RWPE1 (cell line): ENCODE results near the gene DZIP3.
A peak's percentile ranks its signal among the peaks of the same experiment; 100 is the strongest.
"Not testable (repeated sequence)": the region's sequence is repeated elsewhere in the genome, so short reads cannot be mapped to it uniquely, and the experiment has no call there.

Experiments used
- CTCF ChIA-PET: fragments of 350-600 bp; sonication (Branson Sonifier 250); formaldehyde crosslinking; extraction: SDS; loops from one replicate; lab custom pipeline; 2021; lab: Yijun Ruan, JAX
- POLR2A ChIA-PET: fragments of 400-600 bp; formaldehyde crosslinking; extraction: SDS; loops from one replicate; lab custom pipeline; 2020; ENCODE audit warnings: antibody characterized with exemption; ENCODE audit not compliant: low non-redundant PET; lab: Yijun Ruan, JAX
- DNase-seq: peaks from one replicate; pipeline ENCODE4 v3.0.0; 2012; ENCODE audit warnings: low spot score
- H3K27ac ChIP-seq: fragments of 450-650 bp; 2 replicates; pipeline ENCODE4 v1.5.1; 2017
- CTCF ChIP-seq: fragments of 450-650 bp; conservative IDR thresholded peaks from 2 replicates; pipeline ENCODE4 v1.5.1; 2017; ENCODE audit warnings: low read depth, mild to moderate bottlenecking

The DZIP3 gene

GRCh38 chr3:108623504-108623903 lies 34.0 kb downstream of the DZIP3 start:
- no peak for DNase-seq
- no peak overlapping the region for H3K27ac ChIP-seq
- ChIA-PET POLR2A (no interaction called here), CTCF (interaction anchor here (0.6 kb wide), 2 partner anchors 78 to 81 kb away, joined by 3 read pairs; no protein-coding TSS in a partner anchor)
- TF ChIP-seq CTCF = no peak

- POLR2A ChIA-PET = no interaction called here
- no peak for TF ChIP-seq CTCF
- DNase-seq = no peak
- CTCF ChIA-PET = no interaction called here
- H3K27ac ChIP-seq = no peak overlapping the region
These were observed 40.5 kb downstream of the DZIP3 start for GRCh38 chr3:108629974-108630373.

GRCh38 chr3:108642526-108642925 lies 53.0 kb downstream of the DZIP3 start:
- ChIA-PET CTCF (interaction anchor here (0.5 kb wide), 1 partner anchor 118 kb away, joined by 5 read pairs; no protein-coding TSS in a partner anchor), POLR2A (no interaction called here)
- no peak overlapping the region for H3K27ac ChIP-seq
- DNase-seq = no peak
- TF ChIP-seq CTCF = no peak

- POLR2A ChIA-PET = no interaction called here
- H3K27ac ChIP-seq = no peak overlapping the region
- CTCF ChIA-PET = interaction anchor here (0.5 kb wide), 1 partner anchor 206 kb away, joined by 3 read pairs; no protein-coding TSS in a partner anchor
- no peak for TF ChIP-seq CTCF
- DNase-seq = no peak
These were observed 55.8 kb downstream of the DZIP3 start for GRCh38 chr3:108645364-108645763.

GRCh38 chr3:108655664-108656063 lies 66.1 kb downstream of the DZIP3 start:
- DNase-seq, CTCF ChIA-PET, H3K27ac ChIP-seq, POLR2A ChIA-PET: not testable (repeated sequence)

GRCh38 chr3:108661699-108662098 lies 72.2 kb downstream of the DZIP3 start:
- no peak for DNase-seq
- POLR2A ChIA-PET = no interaction called here
- no peak overlapping the region for H3K27ac ChIP-seq
- no peak for TF ChIP-seq CTCF
- CTCF ChIA-PET = interaction anchor here (0.5 to 1.6 kb wide), 5 partner anchors 15 to 750 kb away, joined by 3 to 15 read pairs (median 3); no protein-coding TSS in a partner anchor

- peak; percentile 75 for TF ChIP-seq CTCF
- peak; percentile 45 for DNase-seq
- ChIA-PET CTCF (interaction anchor here (0.6 to 1.6 kb wide), 10 partner anchors 11 to 987 kb away, joined by 3 to 15 read pairs (median 4); no protein-coding TSS in a partner anchor), POLR2A (no interaction called here)
- H3K27ac ChIP-seq = no peak overlapping the region
These were observed 72.7 kb downstream of the DZIP3 start for GRCh38 chr3:108662142-108662738.
